OCI-LY1 (cell line): ENCODE measurements around the gene EBP.
A peak's percentile ranks its signal among the peaks of the same experiment; 100 is the strongest.
"Not testable (repeated sequence)": the region's sequence is repeated elsewhere in the genome, so short reads cannot be mapped to it uniquely, and the experiment has no call there.

Source experiments
- H2AFZ ChIP-seq: fragments of 200-600 bp; sonication (generic), shearing (Covaris generic); 2 replicates; pipeline ENCODE4 v1.6.0; 2014; ENCODE audit warnings: antibody characterized with exemption, mild to moderate bottlenecking, low read length
- H3F3A ChIP-seq: fragments of 200-600 bp; sonication (generic), shearing (Covaris generic); 2 replicates; pipeline ENCODE4 v1.6.0; 2014; ENCODE audit warnings: mild to moderate bottlenecking, antibody characterized with exemption, low read length, moderate library complexity; ENCODE audit not compliant: insufficient read depth
- H3K27ac ChIP-seq: fragments of 200-600 bp; sonication (generic); 2 replicates; pipeline ENCODE4 v1.5.1; 2014; ENCODE audit warnings: low read length, mixed run types, mild to moderate bottlenecking, low read depth; ENCODE audit not compliant: poor library complexity, severe bottlenecking
- H3K27me3 ChIP-seq: fragments of 200-600 bp; sonication (generic); 2 replicates; pipeline ENCODE4 v1.6.0; 2014; ENCODE audit warnings: antibody characterized with exemption, mild to moderate bottlenecking, low read length, moderate library complexity; ENCODE audit not compliant: insufficient read depth
- H3K36me3 ChIP-seq: fragments of 200-600 bp; sonication (generic); 2 replicates; pipeline ENCODE4 v1.6.1; 2014; ENCODE audit warnings: mild to moderate bottlenecking, antibody characterized with exemption, low read length, moderate library complexity, mixed read lengths; ENCODE audit not compliant: insufficient read depth
- H3K4me1 ChIP-seq: fragments of 200-600 bp; sonication (generic); 2 replicates; pipeline ENCODE4 v1.5.1; 2014; ENCODE audit warnings: mild to moderate bottlenecking, low read length, moderate library complexity; ENCODE audit not compliant: insufficient read depth, severe bottlenecking
- H3K4me2 ChIP-seq: fragments of 200-600 bp; sonication (generic), shearing (Covaris generic); 2 replicates; pipeline ENCODE4 v1.6.1; 2014; ENCODE audit warnings: low read length
- H3K4me3 ChIP-seq: fragments of 200-600 bp; sonication (generic); 2 replicates; pipeline ENCODE4 v1.5.1; 2014; ENCODE audit warnings: low read length, low read depth, mild to moderate bottlenecking, mixed read lengths; ENCODE audit not compliant: poor library complexity, severe bottlenecking
- H3K79me2 ChIP-seq: fragments of 200-600 bp; shearing (Covaris generic); 2 replicates; pipeline ENCODE4 v1.6.1; 2016; ENCODE audit warnings: mixed run types, low read length, mixed read lengths; ENCODE audit not compliant: insufficient read depth
- H3K9ac ChIP-seq: fragments of 200-600 bp; sonication (generic), shearing (Covaris generic); 2 replicates; pipeline ENCODE4 v1.6.1; 2014; ENCODE audit warnings: mild to moderate bottlenecking, low read length, mixed read lengths
- H3K9me2 ChIP-seq: fragments of 200-600 bp; sonication (generic), shearing (Covaris generic); 2 replicates; pipeline ENCODE4 v1.6.1; 2014; ENCODE audit warnings: low read depth, mild to moderate bottlenecking, low read length, mixed read lengths
- H3K9me3 ChIP-seq: fragments of 200-600 bp; shearing (Covaris generic); 2 replicates; pipeline ENCODE4 v1.6.1; 2014; ENCODE audit warnings: low read length, mixed read lengths
- H4K20me1 ChIP-seq: fragments of 200-600 bp; sonication (generic), shearing (Covaris generic); 2 replicates; pipeline ENCODE4 v1.6.0; 2016; ENCODE audit warnings: mild to moderate bottlenecking, low read length; ENCODE audit not compliant: insufficient read depth
- CTCF ChIP-seq: fragments of 200-600 bp; sonication (generic), shearing (Covaris generic); IDR thresholded peaks from 2 replicates; pipeline ENCODE4 v1.5.1; 2017; ENCODE audit warnings: mild to moderate bottlenecking, antibody characterized with exemption, low read length, moderate library complexity, mixed read lengths
- EZH2 ChIP-seq: fragments of 200-600 bp; sonication (generic), shearing (Covaris generic); IDR thresholded peaks from 2 replicates; pipeline ENCODE4 v1.8.0; 2017; ENCODE audit warnings: borderline replicate concordance, mixed run types, mild to moderate bottlenecking, antibody characterized with exemption, low read length, moderate library complexity, mixed read lengths

EBP gene

GRCh38 chrX:48522291-48522690 lies 683 bp downstream of the EBP start:
- H2AFZ ChIP-seq, result no peak overlapping the region
- peak overlapping the region; percentile 99 for H3K4me3 ChIP-seq
- TF ChIP-seq CTCF (no peak), EZH2 (no peak)
- H3K79me2 ChIP-seq, result peaks cover 9% of the 10 kb centered on the region
- no peaks in the 10 kb centered on the region for H3F3A ChIP-seq
- peak overlapping the region; percentile 91 for H3K4me2 ChIP-seq
- peak overlapping the region; percentile 65 for H3K27ac ChIP-seq
- no peaks in the 10 kb centered on the region for H4K20me1 ChIP-seq
- H3K4me1 ChIP-seq, result peaks cover 27% of the 10 kb centered on the region
- H3K27me3 ChIP-seq, result no peaks in the 10 kb centered on the region
- H3K9me3 ChIP-seq, result no peaks in the 10 kb centered on the region
- H3K9ac ChIP-seq, result peak overlapping the region; percentile 98
- peaks cover 34% of the 10 kb centered on the region for H3K36me3 ChIP-seq
- H3K9me2 ChIP-seq, result no peaks in the 10 kb centered on the region

- H3K9me2 ChIP-seq, result no peaks in the 10 kb centered on the region
- no peaks in the 10 kb centered on the region for H4K20me1 ChIP-seq
- H3K27me3 ChIP-seq, result no peaks in the 10 kb centered on the region
- peaks cover 47% of the 10 kb centered on the region for H3K36me3 ChIP-seq
- H3K9me3 ChIP-seq, result no peaks in the 10 kb centered on the region
- peaks cover 9% of the 10 kb centered on the region for H3K79me2 ChIP-seq
- H3K27ac ChIP-seq, result no peak overlapping the region
- H2AFZ ChIP-seq, result no peak overlapping the region
- TF ChIP-seq EZH2, result no peak
- H3K4me2 ChIP-seq, result no peak overlapping the region
- peaks cover 27% of the 10 kb centered on the region for H3K4me1 ChIP-seq
- H3K4me3 ChIP-seq, result no peak overlapping the region
- no peaks in the 10 kb centered on the region for H3F3A ChIP-seq
- no peak overlapping the region for H3K9ac ChIP-seq
Measured at GRCh38 chrX:48523682-48524081, 2.1 kb downstream of the EBP start.

GRCh38 chrX:48525853-48526252 lies 4.2 kb downstream of the EBP start:
- H4K20me1 ChIP-seq, H3K4me3 ChIP-seq: not testable (repeated sequence)
- H3K36me3 ChIP-seq, result peaks cover 49% of the 10 kb centered on the region

GRCh38 chrX:48530736-48531135 lies 9.1 kb downstream of the EBP start:
- Histone ChIP-seq H3K9me3 (no peaks in the 10 kb centered on the region), H3K9ac (no peak overlapping the region), H3K79me2 (no peaks in the 10 kb centered on the region), H3K9me2 (no peaks in the 10 kb centered on the region), H3K4me3 (no peak overlapping the region), H4K20me1 (no peaks in the 10 kb centered on the region), H3K36me3 (peaks cover 29% of the 10 kb centered on the region), H3F3A (no peaks in the 10 kb centered on the region), H3K27me3 (no peaks in the 10 kb centered on the region), H3K27ac (no peak overlapping the region), H3K4me1 (no peaks in the 10 kb centered on the region), H3K4me2 (no peak overlapping the region), H2AFZ (no peak overlapping the region)
- TF ChIP-seq CTCF (no peak), EZH2 (no peak)

More at GRCh38 chrX:48525853-48526252, 4.2 kb downstream of the EBP start:
- not testable (repeated sequence) for H3K9ac ChIP-seq, H3F3A ChIP-seq, H3K9me2 ChIP-seq, H3K27me3 ChIP-seq, H3K9me3 ChIP-seq, H3K4me2 ChIP-seq, H3K27ac ChIP-seq, H3K79me2 ChIP-seq, H2AFZ ChIP-seq
- H3K4me1 ChIP-seq, result peaks cover 23% of the 10 kb centered on the region
